Activated CD4-positive, alpha-beta T cell treated with anti-CD3 and anti-CD28 coated beads, Interleukin-2, amount 10 ng/mL, durations not matched to agents 24 days and 14 days (primary cell): Measurements from ENCODE around the gene LILRA1. TPM values are rescaled to one million over a fixed set of nuclear protein-coding genes. Genes with fewer than 3 reads are reported as not detected.
"Not testable (repeated sequence)": the region's sequence is repeated elsewhere in the genome, so short reads cannot be mapped to it uniquely, and the experiment has no call there.

ENCODE experiments used
- DNase-seq: peaks from one replicate; pipeline ENCODE4 v3.0.0; 2022
- H3K27ac Mint-ChIP-seq: one replicate; pipeline ENCODE4 v1.8.0; 2022; ENCODE audit warnings: mild to moderate bottlenecking, mixed read lengths
- H3K27me3 Mint-ChIP-seq: one replicate; pipeline ENCODE4 v1.8.0; 2022; ENCODE audit warnings: mixed read lengths
- H3K36me3 Mint-ChIP-seq: one replicate; pipeline ENCODE4 v1.8.0; 2022; ENCODE audit warnings: low read depth, mild to moderate bottlenecking, mixed read lengths
- H3K4me1 Mint-ChIP-seq: one replicate; pipeline ENCODE4 v1.8.0; 2021; ENCODE audit warnings: mixed read lengths
- H3K4me3 Mint-ChIP-seq: one replicate; pipeline ENCODE4 v1.8.0; 2022; ENCODE audit warnings: mild to moderate bottlenecking, moderate library complexity, mixed read lengths
- H3K9me3 Mint-ChIP-seq: one replicate; pipeline ENCODE4 v1.8.0; 2021; ENCODE audit warnings: mixed read lengths
- intact Hi-C: fragments of 100-400 bp; cut with micrococcal nuclease; formaldehyde crosslinking; loops from one replicate; pipeline ENCODE4 v1.15.1; 2023
- total RNA-seq: library from RNA; stranded (reverse); gene quantifications from 2 replicates; pipeline ENCODE4 v1.2.3, GENCODE V29; 2022

The LILRA1 gene
- total RNA-seq, 1 donor from 2014 or later, result not detected

GRCh38 chr19:54595680-54596436 lies 2.4 kb downstream of the LILRA1 start:
- H3K4me3 Mint-ChIP-seq, H3K27me3 Mint-ChIP-seq, H3K9me3 Mint-ChIP-seq, H3K4me1 Mint-ChIP-seq, DNase-seq, H3K27ac Mint-ChIP-seq, H3K36me3 Mint-ChIP-seq, intact Hi-C loops: not testable (repeated sequence)

- Mint-ChIP-seq H3K27me3 (peaks cover 3% of the 10 kb centered on the region), H3K4me1 (no peaks in the 10 kb centered on the region), H3K36me3 (no peaks in the 10 kb centered on the region), H3K27ac (no peak overlapping the region), H3K9me3 (no peaks in the 10 kb centered on the region), H3K4me3 (no peak overlapping the region)
- intact Hi-C loops, result no loop called here
- DNase-seq, result no peak
These were observed 6.8 kb downstream of the LILRA1 start for GRCh38 chr19:54600212-54600611.

DNA sequence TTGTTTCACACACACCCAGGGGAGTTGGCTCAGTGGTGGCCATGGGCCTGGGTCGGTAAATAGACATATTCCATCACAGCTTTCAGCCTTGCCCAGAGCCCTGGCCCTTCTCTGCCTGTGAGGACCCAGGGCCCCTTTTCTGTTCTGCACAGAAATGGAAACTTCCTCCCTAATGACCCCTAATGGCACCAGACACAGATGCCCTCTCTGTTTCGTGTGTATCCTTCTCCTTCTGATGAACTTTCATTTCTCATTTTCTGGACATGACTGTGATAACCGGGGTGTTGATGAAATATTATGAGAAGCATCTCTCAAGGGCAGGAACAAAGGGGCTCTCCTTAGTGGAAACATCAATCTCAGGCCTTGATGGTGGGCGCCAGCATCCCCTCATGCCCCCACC lies 12.8 kb downstream of the LILRA1 start:
- H3K27ac Mint-ChIP-seq, result no peak overlapping the region
- no peaks in the 10 kb centered on the region for H3K27me3 Mint-ChIP-seq
- peak; percentile 29 for DNase-seq
- intact Hi-C loops, result no loop called here
- no peaks in the 10 kb centered on the region for H3K36me3 Mint-ChIP-seq
- no peaks in the 10 kb centered on the region for H3K4me1 Mint-ChIP-seq
- no peaks in the 10 kb centered on the region for H3K9me3 Mint-ChIP-seq
- H3K4me3 Mint-ChIP-seq, result no peak overlapping the region

- intact Hi-C loops, result no loop called here
- Mint-ChIP-seq H3K4me1 (no peaks in the 10 kb centered on the region), H3K4me3 (no peak overlapping the region), H3K36me3 (no peaks in the 10 kb centered on the region), H3K27me3 (no peaks in the 10 kb centered on the region), H3K9me3 (no peaks in the 10 kb centered on the region), H3K27ac (no peak overlapping the region)
- peak; percentile 33 for DNase-seq
These were observed 13.7 kb downstream of the LILRA1 start for GRCh38 chr19:54606891-54607784.

- no peaks in the 10 kb centered on the region for H3K27me3 Mint-ChIP-seq
- no peaks in the 10 kb centered on the region for H3K9me3 Mint-ChIP-seq
- H3K4me1 Mint-ChIP-seq, result no peaks in the 10 kb centered on the region
- H3K4me3 Mint-ChIP-seq, result no peak overlapping the region
- intact Hi-C loops, result no loop called here
- no peak for DNase-seq
- no peak overlapping the region for H3K27ac Mint-ChIP-seq
- no peaks in the 10 kb centered on the region for H3K36me3 Mint-ChIP-seq
These were observed 14.3 kb downstream of the LILRA1 start for GRCh38 chr19:54607785-54608150.

GRCh38 chr19:54608205-54608604 lies 14.8 kb downstream of the LILRA1 start:
- no peak overlapping the region for H3K27ac Mint-ChIP-seq
- intact Hi-C loops, result no loop called here
- DNase-seq, result no peak
- no peaks in the 10 kb centered on the region for H3K4me1 Mint-ChIP-seq
- no peaks in the 10 kb centered on the region for H3K36me3 Mint-ChIP-seq
- H3K9me3 Mint-ChIP-seq, result no peaks in the 10 kb centered on the region
- no peaks in the 10 kb centered on the region for H3K27me3 Mint-ChIP-seq
- no peak overlapping the region for H3K4me3 Mint-ChIP-seq

DNA sequence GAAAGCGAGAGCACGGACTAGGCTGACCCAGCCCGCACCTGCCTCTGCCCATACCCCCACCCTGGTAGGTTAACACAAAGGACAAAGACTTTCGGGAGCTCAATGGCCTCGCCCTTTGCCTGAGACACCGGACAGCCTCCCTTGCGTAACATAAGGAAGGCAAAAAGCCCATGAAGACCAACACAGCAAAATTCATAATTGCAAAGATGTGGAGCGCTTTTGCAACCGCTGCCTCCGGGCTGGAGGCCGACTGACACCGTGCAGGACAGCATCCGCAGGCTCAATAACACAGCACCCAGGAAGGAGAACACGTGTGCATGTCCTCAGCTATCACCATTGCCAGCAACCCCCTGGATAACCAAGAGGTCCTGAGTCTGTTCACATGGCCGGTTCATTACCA lies 15.4 kb downstream of the LILRA1 start:
- intact Hi-C loops, result no loop called here
- H3K4me3 Mint-ChIP-seq, result no peak overlapping the region
- DNase-seq, result no peak
- no peaks in the 10 kb centered on the region for H3K36me3 Mint-ChIP-seq
- H3K27me3 Mint-ChIP-seq, result peaks cover 3% of the 10 kb centered on the region
- H3K9me3 Mint-ChIP-seq, result peaks cover 3% of the 10 kb centered on the region
- no peaks in the 10 kb centered on the region for H3K4me1 Mint-ChIP-seq
- H3K27ac Mint-ChIP-seq, result no peak overlapping the region

GRCh38 chr19:54609356-54609791 lies 15.9 kb downstream of the LILRA1 start:
- Mint-ChIP-seq H3K27me3 (peaks cover 4% of the 10 kb centered on the region), H3K4me3 (no peak overlapping the region), H3K9me3 (peaks cover 3% of the 10 kb centered on the region), H3K4me1 (no peaks in the 10 kb centered on the region), H3K27ac (no peak overlapping the region), H3K36me3 (no peaks in the 10 kb centered on the region)
- DNase-seq, result no peak
- intact Hi-C loops, result no loop called here

DNA sequence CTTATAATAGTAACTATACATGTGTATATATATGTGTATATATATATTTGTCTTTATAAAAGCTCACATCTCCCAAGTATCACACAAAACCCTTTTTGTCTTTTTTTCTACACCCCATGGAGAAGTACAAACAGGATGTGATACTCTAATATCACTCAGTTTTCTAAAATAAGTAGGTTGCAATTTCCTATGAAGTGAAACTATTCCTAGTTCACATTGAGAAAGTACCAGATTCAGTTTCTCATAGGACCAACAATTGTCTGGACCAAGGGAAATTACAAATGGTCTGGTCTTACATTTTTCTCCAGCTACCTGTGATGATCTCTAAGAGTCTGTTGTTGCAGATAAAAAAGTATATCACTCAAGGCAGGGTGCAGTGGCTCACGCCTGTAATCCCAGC lies 19.0 kb downstream of the LILRA1 start:
- Mint-ChIP-seq H3K9me3 (peaks cover 3% of the 10 kb centered on the region), H3K27me3 (peaks cover 8% of the 10 kb centered on the region)
- intact Hi-C loops, result no loop called here

GRCh38 chr19:54614726-54615125 lies 21.3 kb downstream of the LILRA1 start:
- intact Hi-C loops, result no loop called here
- H3K27ac Mint-ChIP-seq, result no peak overlapping the region
- H3K9me3 Mint-ChIP-seq, result peaks cover 3% of the 10 kb centered on the region
- no peaks in the 10 kb centered on the region for H3K4me1 Mint-ChIP-seq
- no peaks in the 10 kb centered on the region for H3K36me3 Mint-ChIP-seq
- no peak overlapping the region for H3K4me3 Mint-ChIP-seq
- no peak for DNase-seq
- peaks cover 10% of the 10 kb centered on the region for H3K27me3 Mint-ChIP-seq

More for the DNA sequence above, 19.0 kb downstream of the LILRA1 start:
- no peak overlapping the region for H3K27ac Mint-ChIP-seq
- H3K36me3 Mint-ChIP-seq, result no peaks in the 10 kb centered on the region
- H3K4me1 Mint-ChIP-seq, result no peaks in the 10 kb centered on the region
- DNase-seq, result no peak
- H3K4me3 Mint-ChIP-seq, result no peak overlapping the region

DNA sequence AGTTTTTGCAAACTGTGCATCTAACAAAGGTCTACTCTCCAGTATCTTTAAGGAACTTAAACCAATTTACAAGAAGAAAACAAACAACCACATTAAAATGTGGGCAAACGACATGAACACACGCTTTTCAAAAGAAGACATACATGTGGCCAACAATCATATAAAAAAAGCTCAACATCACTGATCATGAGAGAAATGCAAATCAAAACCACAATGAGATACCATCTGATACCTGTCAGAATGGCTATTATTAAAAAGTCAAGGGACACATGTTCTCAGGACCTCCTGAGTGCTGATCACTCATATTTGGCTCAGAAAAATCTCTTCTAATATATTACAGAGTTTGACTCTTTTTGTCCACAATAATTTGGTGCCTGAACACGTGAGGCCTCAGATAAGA lies 22.6 kb downstream of the LILRA1 start:
- intact Hi-C loops, result no loop called here
- Mint-ChIP-seq H3K27me3 (peaks cover 10% of the 10 kb centered on the region), H3K4me1 (no peaks in the 10 kb centered on the region), H3K9me3 (peaks cover 3% of the 10 kb centered on the region), H3K36me3 (no peaks in the 10 kb centered on the region), H3K27ac (no peak overlapping the region), H3K4me3 (no peak overlapping the region)
- DNase-seq, result no peak

GRCh38 chr19:54616821-54617560 lies 23.6 kb downstream of the LILRA1 start:
- intact Hi-C loops, result no loop called here
- no peak overlapping the region for H3K4me3 Mint-ChIP-seq
- no peaks in the 10 kb centered on the region for H3K4me1 Mint-ChIP-seq
- no peaks in the 10 kb centered on the region for H3K36me3 Mint-ChIP-seq
- no peak for DNase-seq
- H3K9me3 Mint-ChIP-seq, result peaks cover 3% of the 10 kb centered on the region
- peaks cover 13% of the 10 kb centered on the region for H3K27me3 Mint-ChIP-seq
- no peak overlapping the region for H3K27ac Mint-ChIP-seq

DNA sequence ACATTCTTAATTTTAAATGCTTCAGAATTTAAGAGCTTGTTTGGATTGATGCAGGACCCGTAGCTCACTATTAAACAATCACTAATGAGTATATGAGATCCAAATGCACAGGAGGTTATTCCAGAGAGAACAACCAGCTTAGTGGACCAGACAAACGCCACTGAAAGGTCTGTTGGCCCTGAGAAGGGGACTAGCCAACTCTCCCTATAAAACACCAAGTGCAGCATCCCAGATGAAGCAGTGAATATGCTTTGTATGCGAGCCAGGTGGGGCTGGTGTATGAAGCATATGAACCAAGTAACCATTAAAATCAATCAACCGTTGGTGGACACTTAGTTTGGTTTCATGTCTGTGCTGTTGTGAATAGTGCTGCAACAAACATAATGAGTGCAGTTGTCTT lies 27.0 kb downstream of the LILRA1 start:
- Mint-ChIP-seq H3K4me1 (peaks cover 2% of the 10 kb centered on the region), H3K9me3 (no peaks in the 10 kb centered on the region)
- intact Hi-C loops, result no loop called here

GRCh38 chr19:54622431-54622830 lies 29.0 kb downstream of the LILRA1 start:
- Mint-ChIP-seq H3K9me3 (no peaks in the 10 kb centered on the region), H3K27me3 (peaks cover 19% of the 10 kb centered on the region), H3K4me1 (peaks cover 2% of the 10 kb centered on the region), H3K36me3 (no peaks in the 10 kb centered on the region), H3K27ac (no peak overlapping the region), H3K4me3 (no peak overlapping the region)
- intact Hi-C loops, result no loop called here
- DNase-seq, result no peak

More for the DNA sequence above, 27.0 kb downstream of the LILRA1 start:
- Mint-ChIP-seq H3K27me3 (peaks cover 21% of the 10 kb centered on the region), H3K27ac (no peak overlapping the region), H3K4me3 (no peak overlapping the region), H3K36me3 (no peaks in the 10 kb centered on the region)
- DNase-seq, result no peak
